ENCODE data around the gene OSTC.
"Not testable (repeated sequence)": the region's sequence is repeated elsewhere in the genome, so short reads cannot be mapped to it uniquely, and the experiment has no call there.

The OSTC gene

GRCh38 chr4:108710578-108710977 lies 60.2 kb downstream of the OSTC start:
- in situ Hi-C loops (cut with MboI; ENCODE audit: low sequenced_read_pairs), result not testable (repeated sequence)

- in situ Hi-C loops (cut with MboI; ENCODE audit: low sequenced_read_pairs), result no loop called here
These were observed 64.5 kb downstream of the OSTC start for GRCh38 chr4:108714880-108715279.

- in situ Hi-C loops (cut with MboI; ENCODE audit: low sequenced_read_pairs), result no loop called here
These were observed 65.9 kb downstream of the OSTC start for GRCh38 chr4:108716340-108716739.

GRCh38 chr4:108717386-108717785 lies 67.0 kb downstream of the OSTC start:
- in situ Hi-C loops (cut with MboI; ENCODE audit: low sequenced_read_pairs), result no loop called here
